Endothelial cell of umbilical vein (primary cell): ENCODE results near the gene PDLIM4. TPM values are rescaled to one million over a fixed set of nuclear protein-coding genes. Genes with fewer than 3 reads are reported as not detected.

Experiments
- BruUV-seq: library from RNA; stranded (reverse); fragments of 400-500 nt; replicated peaks from 2 replicates; lab custom pipeline; 2021; lab: Mats Ljungman, UMichigan
- CTCF ChIA-PET: fragments of 300-600, 350-600 bp; sonication (Branson Sonifier 250); formaldehyde crosslinking; loops from one replicate; lab custom pipeline; 2021; ENCODE audit warnings: antibody characterized with exemption, inconsistent platforms; lab: Charles Lee
- POLR2A ChIA-PET: fragments of 300-600, 350-600 bp; sonication (Branson Sonifier 250); formaldehyde crosslinking; loops from one replicate; lab custom pipeline; 2021; ENCODE audit warnings: antibody characterized with exemption, inconsistent platforms; lab: Charles Lee
- DNase-seq: peaks from one replicate; pipeline ENCODE4 v3.0.0-alpha.2; 2011; ENCODE audit warnings: low read depth, low spot score
- FAIRE-seq: peaks from 2 replicates; lab custom pipeline; 2011; peaks lifted over from hg19 to GRCh38; lab: Jason Lieb, UNC
- H2AFZ ChIP-seq: 2 replicates; pipeline ENCODE4 v1.6.0; 2012; ENCODE audit warnings: low read depth, low read length, control low read depth, inconsistent platforms
- H3K27ac ChIP-seq: 2 replicates; pipeline ENCODE4 v1.5.1; 2011; ENCODE audit warnings: low read depth, mild to moderate bottlenecking, control low read depth, low read length, moderate library complexity; ENCODE audit not compliant: insufficient read depth
- H3K27me3 ChIP-seq, 2 experiments: 2 replicates each; pipeline versions ENCODE4 v1.6.0 to v1.6.1; 2011; ENCODE audit warnings: low read length in 2 of 2, mixed read lengths in 1 of 2; ENCODE audit not compliant: control insufficient read depth in 2 of 2, insufficient read depth in 2 of 2
- H3K36me3 ChIP-seq, 2 experiments: 2 replicates in 1 of 2; 3 replicates in 1 of 2; pipeline ENCODE4 v1.5.1; 2011; ENCODE audit warnings: low read length in 2 of 2, mild to moderate bottlenecking in 1 of 2, moderate library complexity in 1 of 2; ENCODE audit not compliant: control insufficient read depth in 2 of 2, insufficient read depth in 2 of 2; ENCODE audit errors: extremely low read depth in 1 of 2
- H3K4me1 ChIP-seq: 3 replicates; pipeline ENCODE4 v1.5.1; 2011; ENCODE audit warnings: mild to moderate bottlenecking, low read length; ENCODE audit not compliant: control insufficient read depth, insufficient read depth; ENCODE audit errors: extremely low read depth
- H3K4me2 ChIP-seq: 2 replicates; pipeline ENCODE4 v1.6.1; 2011; ENCODE audit warnings: low read length, control low read depth, mixed read lengths; ENCODE audit not compliant: insufficient read depth
- H3K4me3 ChIP-seq, 3 experiments: fragments of 200-600 bp in 1 of 3; sonication (generic), shearing (Covaris generic) in 1 of 3; replicated peaks in 1 of 3; 2 replicates each; pipeline ENCODE4 v1.5.1; 2011 to 2016; ENCODE audit warnings: control low read depth in 3 of 3, low read length in 3 of 3, mild to moderate bottlenecking in 2 of 3, inconsistent platforms in 1 of 3, low read depth in 1 of 3, moderate library complexity in 1 of 3; ENCODE audit not compliant: insufficient read depth in 1 of 3
- H3K79me2 ChIP-seq: 2 replicates; pipeline ENCODE4 v1.6.0; 2012; ENCODE audit warnings: low read length, inconsistent platforms; ENCODE audit not compliant: control insufficient read depth, insufficient read depth
- H3K9ac ChIP-seq: replicated peaks from 2 replicates; pipeline ENCODE3; 2011; ENCODE audit warnings: low read length, control low read depth; ENCODE audit not compliant: insufficient read depth; ENCODE audit errors: extremely low read depth
- H3K9me1 ChIP-seq: replicated peaks from 3 replicates; pipeline ENCODE4 v1.6.0; 2011; ENCODE audit warnings: mild to moderate bottlenecking, low read length; ENCODE audit not compliant: control insufficient read depth, insufficient read depth; ENCODE audit errors: extremely low read depth
- H3K9me3 ChIP-seq: replicated peaks from 2 replicates; pipeline ENCODE4 v1.5.1; 2012; ENCODE audit warnings: low read length, inconsistent platforms; ENCODE audit not compliant: control insufficient read depth, insufficient read depth
- H4K20me1 ChIP-seq: replicated peaks from 2 replicates; pipeline ENCODE3; 2011; ENCODE audit warnings: mild to moderate bottlenecking, low read length; ENCODE audit not compliant: control insufficient read depth, insufficient read depth; ENCODE audit errors: extremely low read depth
- EZH2 ChIP-seq: IDR thresholded peaks from 2 replicates; pipeline ENCODE4 v1.6.1; 2012; ENCODE audit warnings: borderline replicate concordance, low read depth, mild to moderate bottlenecking, moderate library complexity, low read length, inconsistent platforms; ENCODE audit not compliant: severe bottlenecking
- FOS ChIP-seq: IDR thresholded peaks from 2 replicates; pipeline ENCODE4 v1.6.1; 2011; ENCODE audit warnings: mild to moderate bottlenecking, low read length, moderate library complexity, borderline replicate concordance; ENCODE audit not compliant: insufficient read depth
- GATA2 ChIP-seq: IDR thresholded peaks from 2 replicates; pipeline ENCODE4 v1.7.0; 2011; ENCODE audit warnings: low read depth, mild to moderate bottlenecking, moderate library complexity, mixed read lengths, low read length; ENCODE audit not compliant: insufficient read length, insufficient read depth
- JUN ChIP-seq: IDR thresholded peaks from 2 replicates; pipeline ENCODE4 v1.6.1; 2011; ENCODE audit warnings: borderline replicate concordance, low read depth; ENCODE audit not compliant: insufficient read length, insufficient read depth
- MYC ChIP-seq: IDR thresholded peaks from one replicate; pipeline ENCODE4 v1.6.1; 2011; ENCODE audit warnings: mild to moderate bottlenecking, low read depth, low read length
- dilution Hi-C: fragments of 300-500 bp; cut with MboI; formaldehyde crosslinking; loops from one replicate; pipeline ENCODE4 v1.15.0; 2019; ENCODE audit warnings: low sequenced_read_pairs; ENCODE audit not compliant: extremely low pct_ligation_motif_present
- intact Hi-C: fragments of 100-400 bp; cut with micrococcal nuclease; formaldehyde crosslinking; loops from one replicate; pipeline ENCODE4 v1.10.0; 2022
- polyA plus RNA-seq, 4 experiments: library from polyadenylated mRNA; depleted of rRNA in 3 of 4; stranded (reverse) in 3 of 4; unstranded in 1 of 4; fragments of >200 nt; gene quantifications; 2 replicates each; pipeline versions ENCODE4 v1.2.1 to v1.2.3, GENCODE V29; 2011 to 2012; ENCODE audit warnings: missing spikeins in 1 of 4
- total RNA-seq: library from RNA; stranded (reverse); gene quantifications from 2 replicates; pipeline ENCODE4 v1.2.3, GENCODE V29; 2021
- TF ChIP-seq, protein P1 (sequence below), 2 donors: IDR thresholded peaks; 1 replicate in 1 of 2; 2 replicates in 1 of 2; pipeline ENCODE4 v1.5.1; 2011; ENCODE audit warnings: low read length in 2 of 2, mild to moderate bottlenecking in 2 of 2, moderate library complexity in 2 of 2, control low read depth in 1 of 2, inconsistent platforms in 1 of 2, low read depth in 1 of 2; ENCODE audit not compliant: insufficient read depth in 1 of 2; ENCODE audit errors: extremely low read depth in 1 of 2

PDLIM4 gene
- total and polyA plus RNA-seq, 2 donors (not counting 3 experiments of a cell fraction or from before 2014, with no cell fraction given) = 65.7 to 112 TPM

- H3K4me3 ChIP-seq = no peak overlapping the region
- FAIRE-seq (no peak), DNase-seq (no peak)
- peaks cover 16% of the 10 kb centered on the region for H3K4me1 ChIP-seq
- no peak overlapping the region for H2AFZ ChIP-seq
- dilution Hi-C loops = no loop called here
- H3K9me1 ChIP-seq = no peaks in the 10 kb centered on the region
- TF ChIP-seq EZH2 = no peak
- CTCF ChIA-PET = interaction anchor here (1.0 to 8.3 kb wide), 4 partner anchors 9 to 17 kb away, joined by 3 to 63 read pairs (median 7); no protein-coding TSS in a partner anchor
- BruUV-seq = no TSS peak
- no peaks in the 10 kb centered on the region for H4K20me1 ChIP-seq
- POLR2A ChIA-PET = no interaction called here
- no peak overlapping the region for H3K27ac ChIP-seq
- no peak overlapping the region for H3K9ac ChIP-seq
- intact Hi-C loops = no loop called here
- H3K27me3 ChIP-seq = no peaks in the 10 kb centered on the region
- no peaks in the 10 kb centered on the region for H3K36me3 ChIP-seq
- peaks cover 19% of the 10 kb centered on the region for H3K79me2 ChIP-seq
- H3K4me2 ChIP-seq = no peak overlapping the region
- H3K9me3 ChIP-seq = no peaks in the 10 kb centered on the region
Observed at GRCh38 chr5:132254321-132254977, 3.0 kb upstream of the PDLIM4 start.

DNA sequence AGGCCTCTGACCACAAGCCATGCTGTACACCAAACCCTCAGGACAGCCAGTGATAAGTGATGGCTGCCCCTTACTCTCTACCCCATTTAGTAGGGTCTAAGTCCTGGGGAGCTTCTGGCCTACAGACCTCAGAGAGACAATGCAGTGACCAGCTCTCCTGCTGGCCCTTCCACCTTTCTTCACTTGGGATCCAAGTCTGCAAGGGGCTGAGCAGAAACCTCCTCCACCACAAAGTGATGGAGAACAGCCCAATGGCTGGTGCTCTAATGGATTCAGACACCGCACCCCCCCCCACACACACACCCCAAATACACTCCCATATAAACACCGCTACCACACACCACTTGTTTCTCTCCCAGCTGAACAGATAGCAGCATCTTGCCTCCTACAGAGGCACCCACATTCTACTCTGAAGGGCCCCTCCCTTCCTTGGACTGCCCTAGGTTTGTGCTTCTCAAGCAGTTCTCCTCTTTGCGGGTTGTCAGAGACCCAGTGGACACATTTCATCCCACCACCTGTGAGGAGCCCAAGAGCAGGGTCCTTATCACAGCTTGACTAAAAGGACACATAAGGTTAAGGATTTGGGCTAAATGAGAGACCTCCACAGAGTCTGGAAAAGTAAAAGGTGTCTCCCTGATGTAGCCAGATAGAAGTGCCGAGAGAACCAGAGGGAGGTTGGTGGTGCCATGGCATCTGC lies 1.3 kb upstream of the PDLIM4 start:
- H3K4me3 ChIP-seq = no peak overlapping the region
- H3K4me1 ChIP-seq = peaks cover 34% of the 10 kb centered on the region
- FAIRE-seq (no peak), DNase-seq (no peak)
- CTCF ChIA-PET = interaction anchor here (1.6 to 1.7 kb wide), 2 partner anchors 18 kb away, joined by 10 to 11 read pairs; no protein-coding TSS in a partner anchor
- no TSS peak for BruUV-seq
- H3K27ac ChIP-seq = no peak overlapping the region
- H3K9me1 ChIP-seq = no peaks in the 10 kb centered on the region
- H3K4me2 ChIP-seq = no peak overlapping the region
- no peaks in the 10 kb centered on the region for H3K9me3 ChIP-seq
- TF ChIP-seq FOS = no peak
- TF ChIP-seq JUN = no peak
- no peak for TF ChIP-seq MYC
- TF ChIP-seq, protein P1, sequence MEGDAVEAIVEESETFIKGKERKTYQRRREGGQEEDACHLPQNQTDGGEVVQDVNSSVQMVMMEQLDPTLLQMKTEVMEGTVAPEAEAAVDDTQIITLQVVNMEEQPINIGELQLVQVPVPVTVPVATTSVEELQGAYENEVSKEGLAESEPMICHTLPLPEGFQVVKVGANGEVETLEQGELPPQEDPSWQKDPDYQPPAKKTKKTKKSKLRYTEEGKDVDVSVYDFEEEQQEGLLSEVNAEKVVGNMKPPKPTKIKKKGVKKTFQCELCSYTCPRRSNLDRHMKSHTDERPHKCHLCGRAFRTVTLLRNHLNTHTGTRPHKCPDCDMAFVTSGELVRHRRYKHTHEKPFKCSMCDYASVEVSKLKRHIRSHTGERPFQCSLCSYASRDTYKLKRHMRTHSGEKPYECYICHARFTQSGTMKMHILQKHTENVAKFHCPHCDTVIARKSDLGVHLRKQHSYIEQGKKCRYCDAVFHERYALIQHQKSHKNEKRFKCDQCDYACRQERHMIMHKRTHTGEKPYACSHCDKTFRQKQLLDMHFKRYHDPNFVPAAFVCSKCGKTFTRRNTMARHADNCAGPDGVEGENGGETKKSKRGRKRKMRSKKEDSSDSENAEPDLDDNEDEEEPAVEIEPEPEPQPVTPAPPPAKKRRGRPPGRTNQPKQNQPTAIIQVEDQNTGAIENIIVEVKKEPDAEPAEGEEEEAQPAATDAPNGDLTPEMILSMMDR (IDR thresholded peaks at IDR 0.05; ENCODE audit: extremely low read depth in 1 of 2, insufficient read depth in 1 of 2, low read depth in 1 of 2, low read length in 2 of 2) = no peak
- no peak for TF ChIP-seq GATA2
- H3K9ac ChIP-seq = no peak overlapping the region
- no peaks in the 10 kb centered on the region for H3K27me3 ChIP-seq
- H3K36me3 ChIP-seq = no peaks in the 10 kb centered on the region
- POLR2A ChIA-PET = no interaction called here
- H3K79me2 ChIP-seq = peaks cover 29% of the 10 kb centered on the region
- no peak overlapping the region for H2AFZ ChIP-seq
- H4K20me1 ChIP-seq = no peaks in the 10 kb centered on the region
- intact Hi-C loops = no loop called here
- dilution Hi-C loops = no loop called here
